ENCODE results near the gene HOXB3.

The HOXB3 gene

DNA sequence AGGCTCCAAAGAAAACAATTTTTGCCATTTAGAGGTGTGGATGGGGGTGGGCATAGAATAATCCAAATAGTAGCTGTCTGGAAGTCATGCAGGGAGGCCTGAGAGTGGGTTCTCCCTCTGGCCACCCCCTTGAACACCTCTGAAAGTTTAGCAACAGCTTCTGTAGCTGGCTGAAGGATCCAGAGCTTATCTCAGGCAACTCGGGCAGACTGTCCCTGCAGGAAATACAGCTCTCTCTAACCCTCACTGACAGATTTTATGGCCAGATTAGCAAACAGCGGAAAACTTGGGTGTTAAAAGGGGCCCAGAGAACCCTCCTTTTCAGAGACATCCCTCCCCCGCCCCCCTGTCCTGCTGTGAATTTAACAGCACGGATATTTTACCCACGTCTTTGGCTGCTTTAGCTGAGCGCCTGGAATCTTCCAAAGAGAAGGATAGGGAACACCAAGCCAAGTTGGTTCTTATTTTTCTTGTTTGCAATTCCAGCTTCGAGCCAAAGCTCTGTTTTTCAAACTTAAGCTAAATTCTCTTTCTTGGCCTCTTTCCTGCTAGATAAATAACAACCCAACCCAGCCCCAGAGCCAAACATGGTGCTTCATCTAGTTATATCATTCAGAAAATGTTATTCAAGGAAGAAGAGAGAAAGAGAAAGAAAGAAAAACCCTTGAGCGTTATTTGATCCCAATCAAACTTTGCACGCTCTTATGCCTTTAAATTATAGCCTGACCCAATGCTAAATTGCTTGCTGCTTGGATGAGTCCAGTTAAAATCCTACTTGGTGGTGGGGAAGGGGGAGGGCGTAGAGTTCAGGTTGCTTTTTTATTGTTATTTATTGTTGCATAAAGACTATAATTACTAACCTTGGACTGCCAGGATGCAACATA lies 42.9 kb downstream of the HOXB3 start:
- Mint-ChIP-seq H3K9me3 (no peaks in the 10 kb centered on the region), H3K4me3 (peak overlapping the region; percentile 59 to 66), H3K27me3 (peaks cover 47% of the 10 kb centered on the region), H3K4me1 (peaks cover 41% of the 10 kb centered on the region), H3K27ac (peak overlapping the region in 1 of 2 donors; percentile 21)
- DNase-seq: no peak
- ATAC-seq: no peak

- Mint-ChIP-seq H3K27ac (no peak overlapping the region), H3K9me3 (no peaks in the 10 kb centered on the region), H3K4me3 (peak overlapping the region; percentile 39 to 66), H3K4me1 (peaks cover 50% of the 10 kb centered on the region), H3K27me3 (peaks cover 55% of the 10 kb centered on the region)
- DNase-seq: no peak
- ATAC-seq: no peak
Measured at GRCh38 chr17:48546137-48546923, 43.7 kb downstream of the HOXB3 start.

DNA sequence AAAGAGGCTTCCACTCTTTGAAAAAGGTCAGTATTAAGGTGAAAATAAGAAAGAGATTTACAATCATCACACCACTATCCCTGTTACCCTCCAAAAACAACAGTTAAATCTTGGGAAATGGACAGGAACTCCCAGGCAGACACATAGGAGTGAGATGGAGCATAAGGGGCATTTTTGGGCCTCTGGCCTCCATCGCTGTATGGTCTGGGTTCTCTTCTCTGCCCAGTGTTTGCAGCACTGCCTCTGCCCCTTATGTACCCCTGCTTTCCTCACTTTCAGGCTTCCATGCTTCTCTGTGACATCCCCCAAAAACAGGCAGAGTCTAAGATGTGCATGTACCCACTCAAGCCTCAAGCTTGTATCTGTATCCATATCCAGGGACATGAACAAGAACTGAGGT lies 44.5 kb downstream of the HOXB3 start:
- H3K27ac Mint-ChIP-seq: peak overlapping the region in 1 of 2 donors; percentile 71
- H3K27me3 Mint-ChIP-seq: peaks cover 60% of the 10 kb centered on the region
- ATAC-seq (no peak), DNase-seq (no peak)
- peaks cover 55% of the 10 kb centered on the region for H3K4me1 Mint-ChIP-seq
- no peaks in the 10 kb centered on the region for H3K9me3 Mint-ChIP-seq
- H3K4me3 Mint-ChIP-seq: peak overlapping the region; percentile 95

DNA sequence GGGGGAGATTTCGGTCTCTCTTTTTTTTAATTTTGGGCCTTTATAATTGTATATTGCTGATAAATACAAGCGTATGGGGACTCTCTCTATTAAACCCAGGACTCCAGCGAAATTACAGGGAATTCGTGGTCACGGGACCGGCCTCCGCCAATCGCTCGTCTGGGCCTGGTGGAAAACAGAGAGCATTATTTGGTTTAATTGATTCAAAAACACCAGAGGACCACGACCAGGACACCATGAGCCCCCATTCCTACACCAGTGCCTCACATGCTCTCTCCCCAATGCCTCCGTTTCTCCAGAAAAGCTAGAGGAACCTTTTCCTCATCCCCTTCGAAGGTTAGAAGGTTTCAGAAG lies 45.0 kb downstream of the HOXB3 start, which contains the start of gene HOXB2:
TSS of gene HOXB2 (minus strand) at position 88 of the 354 bp plus-strand sequence. CDS start 198 bp downstream, outside the sequence.
- Mint-ChIP-seq H3K27ac (peak within 1 kb of the TSS; percentile 92 to 96), H3K9me3 (no peaks in the 10 kb centered on the region), H3K27me3 (peaks cover 60% of the 10 kb centered on the region), H3K4me1 (peaks cover 60% of the 10 kb centered on the region), H3K4me3 (peak within 1 kb of the TSS; percentile 95)
- no peak for ATAC-seq
- no peak for DNase-seq

- Mint-ChIP-seq H3K9me3 (no peaks in the 10 kb centered on the region), H3K4me3 (peak overlapping the region; percentile 95), H3K27ac (peak overlapping the region; percentile 92 to 96), H3K4me1 (peaks cover 61% of the 10 kb centered on the region), H3K27me3 (peaks cover 60% of the 10 kb centered on the region)
- ATAC-seq: peak; percentile 11
- peak; percentile 20 to 45 for DNase-seq
Measured at GRCh38 chr17:48544349-48545021, 45.6 kb downstream of the HOXB3 start.

DNA sequence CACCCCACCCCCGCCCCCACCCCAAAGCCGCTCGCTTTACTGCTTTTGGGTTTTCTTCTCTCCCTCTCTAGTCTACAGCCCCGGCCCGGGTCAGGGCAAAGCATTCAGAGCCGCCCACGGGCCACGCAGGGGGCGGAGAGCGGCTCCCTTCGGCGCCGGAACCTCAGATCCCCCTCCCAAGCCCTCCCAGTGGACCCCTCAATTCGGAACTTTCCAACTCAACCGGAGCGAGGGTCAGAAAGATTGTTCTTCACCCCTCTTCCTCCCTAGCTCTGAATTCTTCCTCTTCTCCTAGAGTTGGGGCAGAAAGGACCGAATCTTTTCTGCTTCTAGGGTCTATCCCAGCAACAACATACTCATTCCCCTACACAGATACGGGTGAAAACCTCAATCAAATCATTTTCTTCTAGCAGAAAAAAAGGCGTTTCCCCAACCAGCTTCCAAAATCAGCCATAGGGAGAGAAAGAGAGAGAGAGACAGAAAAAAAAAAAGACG lies 46.1 kb downstream of the HOXB3 start:
- H3K4me3 Mint-ChIP-seq: peak overlapping the region; percentile 95
- H3K4me1 Mint-ChIP-seq: peaks cover 61% of the 10 kb centered on the region
- peak overlapping the region; percentile 92 to 96 for H3K27ac Mint-ChIP-seq
- peak; percentile 72 for ATAC-seq
- DNase-seq: peak in 1 of 2 donors; percentile 52
- H3K27me3 Mint-ChIP-seq: peaks cover 60% of the 10 kb centered on the region
- no peaks in the 10 kb centered on the region for H3K9me3 Mint-ChIP-seq

- DNase-seq (peak; percentile 75), ATAC-seq (peak; percentile 77)
- Mint-ChIP-seq H3K4me1 (peaks cover 61% of the 10 kb centered on the region), H3K4me3 (peak overlapping the region; percentile 95), H3K27me3 (peaks cover 60% of the 10 kb centered on the region), H3K9me3 (no peaks in the 10 kb centered on the region), H3K27ac (peak overlapping the region; percentile 92 to 96)
Measured at GRCh38 chr17:48543107-48543853, 46.8 kb downstream of the HOXB3 start.

DNA sequence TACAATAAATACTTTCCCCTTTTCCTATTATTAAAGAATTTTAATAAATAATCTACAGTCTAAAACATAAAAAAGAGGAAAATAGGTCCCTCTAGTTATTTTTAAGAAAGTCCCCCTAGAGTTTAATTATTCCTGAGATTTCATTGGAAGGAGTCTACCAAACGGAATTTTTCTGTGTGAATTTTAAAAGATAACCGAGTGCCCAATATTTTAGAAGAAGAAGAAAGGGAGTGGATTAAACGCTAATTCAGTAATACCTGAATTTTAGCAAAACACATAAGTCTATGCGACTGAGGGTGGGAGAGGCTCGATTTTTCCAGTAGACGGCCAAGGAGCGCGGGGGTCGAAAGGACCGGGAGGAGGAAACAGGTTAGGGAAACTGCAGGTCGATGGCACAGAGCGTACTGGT lies 47.3 kb downstream of the HOXB3 start:
- ATAC-seq (no peak), DNase-seq (no peak)
- Mint-ChIP-seq H3K4me1 (peaks cover 61% of the 10 kb centered on the region), H3K27me3 (peaks cover 60% of the 10 kb centered on the region), H3K9me3 (no peaks in the 10 kb centered on the region), H3K4me3 (peak overlapping the region; percentile 88 to 95), H3K27ac (peak overlapping the region; percentile 87 to 96)

DNA sequence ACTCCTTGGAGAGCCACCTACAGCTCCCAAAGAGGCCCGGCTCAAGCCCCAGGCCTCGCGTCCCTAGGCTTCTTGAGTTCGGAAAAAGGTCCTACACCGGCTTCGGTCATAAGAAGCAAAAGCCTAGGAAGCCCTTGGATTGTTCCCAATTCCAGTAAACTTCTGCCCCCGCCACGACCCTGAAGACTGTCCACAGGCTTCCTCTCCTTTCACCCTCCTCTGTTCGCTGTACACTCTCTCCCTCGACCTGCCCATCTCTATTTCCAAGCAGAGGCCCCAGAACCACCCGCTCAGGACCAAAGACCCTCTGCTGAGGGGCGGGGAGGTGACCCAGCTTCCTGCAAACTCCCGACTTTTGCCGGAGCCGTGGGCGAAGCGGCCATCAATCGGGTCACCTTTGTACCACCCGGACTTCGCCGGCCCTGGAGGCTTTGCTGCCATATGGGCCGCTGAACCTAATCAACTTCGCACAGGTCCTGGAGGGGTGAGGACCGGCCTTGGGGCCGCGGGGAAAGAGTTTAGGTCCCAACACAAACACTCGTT lies 47.9 kb downstream of the HOXB3 start:
- H3K9me3 Mint-ChIP-seq: no peaks in the 10 kb centered on the region
- no peak for ATAC-seq
- H3K4me1 Mint-ChIP-seq: peaks cover 61% of the 10 kb centered on the region
- peaks cover 60% of the 10 kb centered on the region for H3K27me3 Mint-ChIP-seq
- H3K4me3 Mint-ChIP-seq: peak overlapping the region; percentile 88 to 90
- peak overlapping the region; percentile 99 to 100 for H3K27ac Mint-ChIP-seq
- DNase-seq: peak; percentile 17 to 37

GRCh38 chr17:48541577-48542113 lies 48.4 kb downstream of the HOXB3 start:
- Mint-ChIP-seq H3K9me3 (no peaks in the 10 kb centered on the region), H3K27me3 (peaks cover 58% of the 10 kb centered on the region), H3K27ac (peak overlapping the region; percentile 99 to 100), H3K4me1 (peaks cover 58% of the 10 kb centered on the region), H3K4me3 (peak overlapping the region; percentile 88 to 90)
- DNase-seq (peak; percentile 49 to 53), ATAC-seq (peak; percentile 14)

GRCh38 chr17:48541036-48541576 lies 48.9 kb downstream of the HOXB3 start:
- Mint-ChIP-seq H3K27me3 (peaks cover 53% of the 10 kb centered on the region), H3K4me1 (peaks cover 52% of the 10 kb centered on the region), H3K27ac (peak overlapping the region; percentile 99 to 100), H3K9me3 (no peaks in the 10 kb centered on the region), H3K4me3 (peak overlapping the region; percentile 88 to 90)
- DNase-seq: peak in 1 of 2 donors; percentile 22
- no peak for ATAC-seq

- no peak for DNase-seq
- Mint-ChIP-seq H3K27ac (no peak overlapping the region), H3K27me3 (peaks cover 44% of the 10 kb centered on the region), H3K9me3 (no peaks in the 10 kb centered on the region), H3K4me3 (peak overlapping the region; percentile 13 to 20), H3K4me1 (peaks cover 47% of the 10 kb centered on the region)
- ATAC-seq: no peak
Measured at GRCh38 chr17:48540213-48540612, 49.8 kb downstream of the HOXB3 start.

DNA sequence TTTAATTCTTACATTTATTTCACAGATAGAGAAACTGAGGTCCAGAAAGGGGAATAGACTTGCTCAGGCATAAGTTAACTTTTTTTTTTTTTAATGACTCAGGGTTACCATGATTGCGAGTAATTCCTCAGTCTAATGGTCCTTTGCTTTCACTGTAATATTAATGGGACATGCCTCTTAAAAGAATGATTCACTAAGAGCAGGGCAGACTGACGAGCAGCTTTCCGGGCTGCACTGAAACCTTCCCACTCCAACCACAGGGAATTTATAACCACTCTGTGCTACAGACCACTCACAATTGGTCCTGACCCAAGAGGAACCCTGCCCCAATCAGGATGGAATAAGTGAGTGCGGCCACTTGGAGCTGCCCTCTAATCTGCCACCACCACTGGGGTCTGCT lies 50.9 kb downstream of the HOXB3 start:
- peaks cover 34% of the 10 kb centered on the region for H3K27me3 Mint-ChIP-seq
- no peak overlapping the region for H3K4me3 Mint-ChIP-seq
- H3K4me1 Mint-ChIP-seq: peaks cover 38% of the 10 kb centered on the region
- H3K9me3 Mint-ChIP-seq: no peaks in the 10 kb centered on the region
- no peak overlapping the region for H3K27ac Mint-ChIP-seq
- ATAC-seq (no peak), DNase-seq (no peak)

- no peak overlapping the region for H3K27ac Mint-ChIP-seq
- H3K4me3 Mint-ChIP-seq: no peak overlapping the region
- no peak for DNase-seq
- H3K27me3 Mint-ChIP-seq: peaks cover 15% of the 10 kb centered on the region
- no peaks in the 10 kb centered on the region for H3K9me3 Mint-ChIP-seq
- peaks cover 21% of the 10 kb centered on the region for H3K4me1 Mint-ChIP-seq
- no peak for ATAC-seq
Measured at GRCh38 chr17:48537316-48537715, 52.7 kb downstream of the HOXB3 start.
